Endothelial cell of umbilical vein (primary cell): ENCODE results near the gene BMP2K. TPM values are rescaled to one million over a fixed set of nuclear protein-coding genes. Genes with fewer than 3 reads are reported as not detected.
A peak's percentile ranks its signal among the peaks of the same experiment; 100 is the strongest.

ENCODE experiments used
- BruUV-seq: library from RNA; stranded (reverse); fragments of 400-500 nt; replicated peaks from 2 replicates; lab custom pipeline; 2021; lab: Mats Ljungman, UMichigan
- CTCF ChIA-PET: fragments of 300-600, 350-600 bp; sonication (Branson Sonifier 250); formaldehyde crosslinking; loops from one replicate; lab custom pipeline; 2021; ENCODE audit warnings: antibody characterized with exemption, inconsistent platforms; lab: Charles Lee
- POLR2A ChIA-PET: fragments of 300-600, 350-600 bp; sonication (Branson Sonifier 250); formaldehyde crosslinking; loops from one replicate; lab custom pipeline; 2021; ENCODE audit warnings: antibody characterized with exemption, inconsistent platforms; lab: Charles Lee
- DNase-seq: peaks from one replicate; pipeline ENCODE4 v3.0.0-alpha.2; 2011; ENCODE audit warnings: low read depth, low spot score
- FAIRE-seq: peaks from 2 replicates; lab custom pipeline; 2011; peaks lifted over from hg19 to GRCh38; lab: Jason Lieb, UNC
- H2AFZ ChIP-seq: 2 replicates; pipeline ENCODE4 v1.6.0; 2012; ENCODE audit warnings: low read depth, low read length, control low read depth, inconsistent platforms
- H3K27ac ChIP-seq: 2 replicates; pipeline ENCODE4 v1.5.1; 2011; ENCODE audit warnings: low read depth, mild to moderate bottlenecking, control low read depth, low read length, moderate library complexity; ENCODE audit not compliant: insufficient read depth
- H3K27me3 ChIP-seq, 2 experiments: 2 replicates each; pipeline versions ENCODE4 v1.6.0 to v1.6.1; 2011; ENCODE audit warnings: low read length in 2 of 2, mixed read lengths in 1 of 2; ENCODE audit not compliant: control insufficient read depth in 2 of 2, insufficient read depth in 2 of 2
- H3K36me3 ChIP-seq, 2 experiments: 2 replicates in 1 of 2; 3 replicates in 1 of 2; pipeline ENCODE4 v1.5.1; 2011; ENCODE audit warnings: low read length in 2 of 2, mild to moderate bottlenecking in 1 of 2, moderate library complexity in 1 of 2; ENCODE audit not compliant: control insufficient read depth in 2 of 2, insufficient read depth in 2 of 2; ENCODE audit errors: extremely low read depth in 1 of 2
- H3K4me1 ChIP-seq: 3 replicates; pipeline ENCODE4 v1.5.1; 2011; ENCODE audit warnings: mild to moderate bottlenecking, low read length; ENCODE audit not compliant: control insufficient read depth, insufficient read depth; ENCODE audit errors: extremely low read depth
- H3K4me2 ChIP-seq: 2 replicates; pipeline ENCODE4 v1.6.1; 2011; ENCODE audit warnings: low read length, control low read depth, mixed read lengths; ENCODE audit not compliant: insufficient read depth
- H3K4me3 ChIP-seq, 3 experiments: fragments of 200-600 bp in 1 of 3; sonication (generic), shearing (Covaris generic) in 1 of 3; replicated peaks in 1 of 3; 2 replicates each; pipeline ENCODE4 v1.5.1; 2011 to 2016; ENCODE audit warnings: control low read depth in 3 of 3, low read length in 3 of 3, mild to moderate bottlenecking in 2 of 3, inconsistent platforms in 1 of 3, low read depth in 1 of 3, moderate library complexity in 1 of 3; ENCODE audit not compliant: insufficient read depth in 1 of 3
- H3K79me2 ChIP-seq: 2 replicates; pipeline ENCODE4 v1.6.0; 2012; ENCODE audit warnings: low read length, inconsistent platforms; ENCODE audit not compliant: control insufficient read depth, insufficient read depth
- H3K9ac ChIP-seq: replicated peaks from 2 replicates; pipeline ENCODE3; 2011; ENCODE audit warnings: low read length, control low read depth; ENCODE audit not compliant: insufficient read depth; ENCODE audit errors: extremely low read depth
- H3K9me1 ChIP-seq: replicated peaks from 3 replicates; pipeline ENCODE4 v1.6.0; 2011; ENCODE audit warnings: mild to moderate bottlenecking, low read length; ENCODE audit not compliant: control insufficient read depth, insufficient read depth; ENCODE audit errors: extremely low read depth
- H3K9me3 ChIP-seq: replicated peaks from 2 replicates; pipeline ENCODE4 v1.5.1; 2012; ENCODE audit warnings: low read length, inconsistent platforms; ENCODE audit not compliant: control insufficient read depth, insufficient read depth
- H4K20me1 ChIP-seq: replicated peaks from 2 replicates; pipeline ENCODE3; 2011; ENCODE audit warnings: mild to moderate bottlenecking, low read length; ENCODE audit not compliant: control insufficient read depth, insufficient read depth; ENCODE audit errors: extremely low read depth
- EZH2 ChIP-seq: IDR thresholded peaks from 2 replicates; pipeline ENCODE4 v1.6.1; 2012; ENCODE audit warnings: borderline replicate concordance, low read depth, mild to moderate bottlenecking, moderate library complexity, low read length, inconsistent platforms; ENCODE audit not compliant: severe bottlenecking
- FOS ChIP-seq: IDR thresholded peaks from 2 replicates; pipeline ENCODE4 v1.6.1; 2011; ENCODE audit warnings: mild to moderate bottlenecking, low read length, moderate library complexity, borderline replicate concordance; ENCODE audit not compliant: insufficient read depth
- GATA2 ChIP-seq: IDR thresholded peaks from 2 replicates; pipeline ENCODE4 v1.7.0; 2011; ENCODE audit warnings: low read depth, mild to moderate bottlenecking, moderate library complexity, mixed read lengths, low read length; ENCODE audit not compliant: insufficient read length, insufficient read depth
- JUN ChIP-seq: IDR thresholded peaks from 2 replicates; pipeline ENCODE4 v1.6.1; 2011; ENCODE audit warnings: borderline replicate concordance, low read depth; ENCODE audit not compliant: insufficient read length, insufficient read depth
- MYC ChIP-seq: IDR thresholded peaks from one replicate; pipeline ENCODE4 v1.6.1; 2011; ENCODE audit warnings: mild to moderate bottlenecking, low read depth, low read length
- POLR2A ChIP-seq: IDR thresholded peaks from 2 replicates; pipeline ENCODE4 v1.6.1; 2012; ENCODE audit warnings: low read depth, mild to moderate bottlenecking, control low read depth, low read length
- POLR2AphosphoS5 ChIP-seq: IDR thresholded peaks from 2 replicates; pipeline ENCODE4 v1.6.1; 2012; ENCODE audit warnings: low read depth, mild to moderate bottlenecking, control low read depth, low read length, moderate library complexity; ENCODE audit not compliant: insufficient read depth
- dilution Hi-C: fragments of 300-500 bp; cut with MboI; formaldehyde crosslinking; loops from one replicate; pipeline ENCODE4 v1.15.0; 2019; ENCODE audit warnings: low sequenced_read_pairs; ENCODE audit not compliant: extremely low pct_ligation_motif_present
- intact Hi-C: fragments of 100-400 bp; cut with micrococcal nuclease; formaldehyde crosslinking; loops from one replicate; pipeline ENCODE4 v1.10.0; 2022
- polyA plus RNA-seq, 4 experiments: library from polyadenylated mRNA; depleted of rRNA in 3 of 4; stranded (reverse) in 3 of 4; unstranded in 1 of 4; fragments of >200 nt; gene quantifications; 2 replicates each; pipeline versions ENCODE4 v1.2.1 to v1.2.3, GENCODE V29; 2011 to 2012; ENCODE audit warnings: missing spikeins in 1 of 4
- total RNA-seq: library from RNA; stranded (reverse); gene quantifications from 2 replicates; pipeline ENCODE4 v1.2.3, GENCODE V29; 2021
- TF ChIP-seq, protein P1 (sequence below), 2 donors: IDR thresholded peaks; 1 replicate in 1 of 2; 2 replicates in 1 of 2; pipeline ENCODE4 v1.5.1; 2011; ENCODE audit warnings: low read length in 2 of 2, mild to moderate bottlenecking in 2 of 2, moderate library complexity in 2 of 2, control low read depth in 1 of 2, inconsistent platforms in 1 of 2, low read depth in 1 of 2; ENCODE audit not compliant: insufficient read depth in 1 of 2; ENCODE audit errors: extremely low read depth in 1 of 2
- TF ChIP-seq, protein P2 (sequence below): IDR thresholded peaks from 2 replicates; pipeline ENCODE4 v1.6.1; 2011; ENCODE audit not compliant: insufficient read depth, insufficient read length

The BMP2K gene
- total and polyA plus RNA-seq, 2 donors (not counting 3 experiments of a cell fraction or from before 2014, with no cell fraction given) = 16.1 to 37.9 TPM

- H3K9me3 ChIP-seq = no peaks in the 10 kb centered on the region
- DNase-seq (peak; percentile 3), FAIRE-seq (no peak)
- no peak overlapping the region for H3K4me3 ChIP-seq
- POLR2A ChIA-PET = no interaction called here
- H3K4me1 ChIP-seq = no peaks in the 10 kb centered on the region
- CTCF ChIA-PET = interaction anchor here (1.0 to 2.6 kb wide), 22 partner anchors 9 to 904 kb away, joined by 3 to 129 read pairs (median 4); no protein-coding TSS in a partner anchor
- H3K79me2 ChIP-seq = no peaks in the 10 kb centered on the region
- intact Hi-C loops = loop anchor here (5.0 to 10.0 kb wide), 2 partner anchors 86 to 909 kb away; partner anchors contain the start of gene BMP2K
- H3K9me1 ChIP-seq = no peaks in the 10 kb centered on the region
- H3K4me2 ChIP-seq = no peak overlapping the region
- no peak overlapping the region for H3K27ac ChIP-seq
- no peak overlapping the region for H2AFZ ChIP-seq
- peaks cover 2% of the 10 kb centered on the region in 2 experiments for H3K36me3 ChIP-seq
- TF ChIP-seq, protein P1, sequence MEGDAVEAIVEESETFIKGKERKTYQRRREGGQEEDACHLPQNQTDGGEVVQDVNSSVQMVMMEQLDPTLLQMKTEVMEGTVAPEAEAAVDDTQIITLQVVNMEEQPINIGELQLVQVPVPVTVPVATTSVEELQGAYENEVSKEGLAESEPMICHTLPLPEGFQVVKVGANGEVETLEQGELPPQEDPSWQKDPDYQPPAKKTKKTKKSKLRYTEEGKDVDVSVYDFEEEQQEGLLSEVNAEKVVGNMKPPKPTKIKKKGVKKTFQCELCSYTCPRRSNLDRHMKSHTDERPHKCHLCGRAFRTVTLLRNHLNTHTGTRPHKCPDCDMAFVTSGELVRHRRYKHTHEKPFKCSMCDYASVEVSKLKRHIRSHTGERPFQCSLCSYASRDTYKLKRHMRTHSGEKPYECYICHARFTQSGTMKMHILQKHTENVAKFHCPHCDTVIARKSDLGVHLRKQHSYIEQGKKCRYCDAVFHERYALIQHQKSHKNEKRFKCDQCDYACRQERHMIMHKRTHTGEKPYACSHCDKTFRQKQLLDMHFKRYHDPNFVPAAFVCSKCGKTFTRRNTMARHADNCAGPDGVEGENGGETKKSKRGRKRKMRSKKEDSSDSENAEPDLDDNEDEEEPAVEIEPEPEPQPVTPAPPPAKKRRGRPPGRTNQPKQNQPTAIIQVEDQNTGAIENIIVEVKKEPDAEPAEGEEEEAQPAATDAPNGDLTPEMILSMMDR (IDR thresholded peaks at IDR 0.05; ENCODE audit: extremely low read depth in 1 of 2, insufficient read depth in 1 of 2, low read depth in 1 of 2, low read length in 2 of 2) = no peak
- no TSS peak for BruUV-seq
- no peaks in the 10 kb centered on the region for H3K27me3 ChIP-seq
- dilution Hi-C loops = loop anchor here (25.0 kb wide), 1 partner anchor 251 kb away; no protein-coding TSS in a partner anchor
- no peak overlapping the region for H3K9ac ChIP-seq
- H4K20me1 ChIP-seq = no peaks in the 10 kb centered on the region
These were observed 87.2 kb downstream of the BMP2K start for GRCh38 chr4:78863254-78863869.

DNA sequence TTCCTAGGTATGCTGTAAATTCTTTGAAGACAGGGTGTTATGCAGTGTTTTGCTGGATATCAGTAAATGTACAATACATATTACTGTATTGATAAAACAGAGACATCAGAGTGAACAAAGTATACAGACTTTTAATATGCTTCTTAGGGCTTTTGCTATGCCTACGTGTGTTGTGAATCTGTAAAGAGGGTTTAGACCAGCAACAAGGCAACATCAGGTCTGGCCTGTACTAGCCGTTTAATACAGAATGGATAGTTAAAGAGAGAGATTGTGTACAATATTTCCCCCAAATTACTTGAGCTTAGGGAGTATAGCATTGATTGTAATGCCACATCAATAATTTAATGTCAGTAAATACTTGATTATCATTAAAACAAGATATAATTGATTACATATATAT, 87.8 kb downstream of the BMP2K start:
- Histone ChIP-seq H3K9me1 (no peaks in the 10 kb centered on the region), H3K9ac (no peak overlapping the region), H3K4me2 (no peak overlapping the region), H3K27me3 (no peaks in the 10 kb centered on the region), H3K4me3 (no peak overlapping the region), H2AFZ (no peak overlapping the region), H3K9me3 (no peaks in the 10 kb centered on the region), H3K27ac (no peak overlapping the region), H3K79me2 (no peaks in the 10 kb centered on the region), H4K20me1 (no peaks in the 10 kb centered on the region), H3K36me3 (peaks cover 2 to 6% of the 10 kb centered on the region in 2 experiments), H3K4me1 (no peaks in the 10 kb centered on the region)
- TF ChIP-seq JUN (no peak), GATA2 (no peak), POLR2AphosphoS5 (no peak), EZH2 (no peak), MYC (no peak), POLR2A (no peak), FOS (no peak)
- TF ChIP-seq, protein P1 (IDR thresholded peaks at IDR 0.05; ENCODE audit: extremely low read depth in 1 of 2, insufficient read depth in 1 of 2, low read depth in 1 of 2, low read length in 2 of 2) = no peak
- TF ChIP-seq, protein P2, sequence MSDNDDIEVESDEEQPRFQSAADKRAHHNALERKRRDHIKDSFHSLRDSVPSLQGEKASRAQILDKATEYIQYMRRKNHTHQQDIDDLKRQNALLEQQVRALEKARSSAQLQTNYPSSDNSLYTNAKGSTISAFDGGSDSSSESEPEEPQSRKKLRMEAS = no peak
- no TSS peak for BruUV-seq
- dilution Hi-C loops = loop anchor here (25.0 kb wide), 1 partner anchor 252 kb away; no protein-coding TSS in a partner anchor
- ChIA-PET POLR2A (no interaction called here), CTCF (interaction anchor here (0.5 to 2.6 kb wide), 34 partner anchors 10 to 345 kb away, joined by 3 to 129 read pairs (median 4); no protein-coding TSS in a partner anchor)
- peak; percentile 1 for DNase-seq
- intact Hi-C loops = loop anchor here (1.0 to 10.0 kb wide), 6 partner anchors 87 to 909 kb away; partner anchors contain the start of gene BMP2K
- no peak for FAIRE-seq
